B cell (primary cell): ENCODE measurements around the gene KDM4F. TPM values are rescaled to one million over a fixed set of nuclear protein-coding genes. Genes with fewer than 3 reads are reported as not detected.
A peak's percentile ranks its signal among the peaks of the same experiment; 100 is the strongest.

Experiments
- ATAC-seq: fragments of 200-7000 bp; cut with Tn5 transposase; one replicate; pipeline ENCODE4 v1.10.0; 2021; ENCODE audit warnings: low read depth, mild to moderate bottlenecking, moderate number of reproducible peaks, moderate library complexity
- CTCF ChIA-PET: fragments of 350-600 bp; sonication (Branson Sonifier 250); formaldehyde crosslinking; loops from one replicate; lab custom pipeline; 2021; ENCODE audit warnings: antibody characterized with exemption, inconsistent platforms; lab: Charles Lee
- POLR2A ChIA-PET: fragments of 350-600 bp; sonication (Branson Sonifier 250); formaldehyde crosslinking; loops from one replicate; lab custom pipeline; 2021; ENCODE audit warnings: antibody characterized with exemption; lab: Charles Lee
- DNase-seq: peaks from one replicate; pipeline ENCODE4 v3.0.0; 2013
- H2AFZ ChIP-seq: 2 replicates; pipeline ENCODE4 v1.6.1; 2012; ENCODE audit warnings: mild to moderate bottlenecking, low read depth, low read length; ENCODE audit not compliant: insufficient read depth, poor library complexity, severe bottlenecking
- H3K27ac ChIP-seq, 2 donors: 1 replicate in 1 of 2; 2 replicates in 1 of 2; pipeline ENCODE4 v1.5.1; 2012 to 2013; ENCODE audit warnings: low read length in 2 of 2, mild to moderate bottlenecking in 2 of 2, moderate library complexity in 1 of 2
- H3K27me3 ChIP-seq, 4 experiments: fragments of 200-600 bp in 1 of 4; sonication (generic) in 1 of 4; replicated peaks in 1 of 4; 1 replicate in 2 of 4; 2 replicates in 2 of 4; pipeline versions ENCODE4 v1.6.1 to v1.7.0; 2013 to 2016; ENCODE audit warnings: low read length in 3 of 4, mild to moderate bottlenecking in 2 of 4, mixed read lengths in 1 of 4, moderate library complexity in 1 of 4; ENCODE audit not compliant: insufficient read depth in 4 of 4, control insufficient read depth in 3 of 4; ENCODE audit errors: control extremely low read depth in 1 of 4
- H3K36me3 ChIP-seq, 2 experiments: replicated peaks in 1 of 2; 1 replicate in 1 of 2; 2 replicates in 1 of 2; pipeline versions ENCODE4 v1.6.1 to v1.7.1; 2013; ENCODE audit warnings: low read length in 1 of 2; ENCODE audit not compliant: insufficient read depth in 2 of 2, control insufficient read depth in 1 of 2; ENCODE audit errors: control extremely low read depth in 1 of 2, extremely low read depth in 1 of 2
- H3K4me1 ChIP-seq, 2 donors: fragments of 200-600 bp in 1 of 2; sonication (generic) in 1 of 2; 1 replicate in 1 of 2; 2 replicates in 1 of 2; pipeline versions ENCODE4 v1.5.1 to v1.6.1; 2013 to 2017; ENCODE audit warnings: low read length in 2 of 2; ENCODE audit not compliant: control insufficient read depth in 2 of 2, insufficient read depth in 2 of 2
- H3K4me2 ChIP-seq: replicated peaks from 2 replicates; pipeline ENCODE3; 2012; ENCODE audit warnings: mild to moderate bottlenecking, low read depth, low read length; ENCODE audit not compliant: poor library complexity, severe bottlenecking
- H3K4me3 ChIP-seq, 5 experiments: fragments of 200-600 bp in 1 of 5; sonication (generic) in 1 of 5; 1 replicate in 3 of 5; 2 replicates in 2 of 5; pipeline versions ENCODE4 v1.5.1 to v1.7.0; 2011 to 2016; ENCODE audit warnings: low read length in 4 of 5, mild to moderate bottlenecking in 4 of 5, low read depth in 2 of 5, control low read depth in 1 of 5, moderate library complexity in 1 of 5; ENCODE audit not compliant: insufficient read depth in 1 of 5; ENCODE audit errors: control extremely low read depth in 1 of 5, extremely low read depth in 1 of 5
- H3K79me2 ChIP-seq: fragments of 200-600 bp; sonication (generic); one replicate; pipeline ENCODE4 v1.6.0; 2016; ENCODE audit warnings: low read length; ENCODE audit not compliant: control insufficient read depth, insufficient read depth
- H3K9ac ChIP-seq: fragments of 200-600 bp; sonication (generic); 2 replicates; pipeline ENCODE4 v1.6.1; 2017; ENCODE audit warnings: mild to moderate bottlenecking, low read length, moderate library complexity
- H3K9me3 ChIP-seq, 3 donors: one replicate each; pipeline versions ENCODE4 v1.6.1 to v1.7.1; 2013; ENCODE audit warnings: low read length in 2 of 3; ENCODE audit not compliant: control insufficient read depth in 2 of 3, insufficient read depth in 1 of 3; ENCODE audit errors: control extremely low read depth in 1 of 3
- H4K20me1 ChIP-seq: 2 replicates; pipeline ENCODE4 v1.6.0; 2012; ENCODE audit warnings: mild to moderate bottlenecking, low read length; ENCODE audit not compliant: insufficient read depth, control insufficient read depth, poor library complexity, severe bottlenecking
- H3K27ac Mint-ChIP-seq: one replicate; pipeline ENCODE4 v1.8.0; 2021; ENCODE audit warnings: mixed read lengths
- H3K27me3 Mint-ChIP-seq: one replicate; pipeline ENCODE4 v1.8.0; 2021; ENCODE audit warnings: mixed read lengths
- H3K4me1 Mint-ChIP-seq: one replicate; pipeline ENCODE4 v1.8.0; 2021; ENCODE audit warnings: mixed read lengths
- H3K4me3 Mint-ChIP-seq: one replicate; pipeline ENCODE4 v1.8.0; 2021; ENCODE audit warnings: mixed read lengths
- H3K9me3 Mint-ChIP-seq: one replicate; pipeline ENCODE4 v1.8.0; 2022; ENCODE audit warnings: mixed read lengths; ENCODE audit not compliant: insufficient read depth
- EZH2 ChIP-seq: IDR thresholded peaks from 2 replicates; pipeline ENCODE4 v1.6.1; 2012; ENCODE audit warnings: borderline replicate concordance, low read depth, mild to moderate bottlenecking, moderate library complexity, low read length; ENCODE audit not compliant: insufficient read depth, poor library complexity, severe bottlenecking
- WGBS: methylation state at CpG from one replicate; pipeline ENCODE4 v1.1.5; 2013; ENCODE audit warnings: missing lambda C conversion rate; ENCODE audit not compliant: insufficient coverage; 5-methylcytosine and 5-hydroxymethylcytosine counted together
- intact Hi-C: fragments of 100-400 bp; cut with micrococcal nuclease; formaldehyde crosslinking; loops from one replicate; pipeline ENCODE4 v1.10.0; 2022
- polyA plus RNA-seq: library from polyadenylated mRNA; depleted of rRNA; stranded (reverse); fragments of >200 nt; gene quantifications from 2 replicates; pipeline ENCODE4 v1.2.3, GENCODE V29; 2012
- total RNA-seq, 2 donors: library from RNA; stranded (reverse); fragments of 120-200 nt in 1 of 2; gene quantifications; 1 replicate in 1 of 2; 2 replicates in 1 of 2; pipeline versions ENCODE4 v1.2.3 to v1.2.4, GENCODE V29; 2013 to 2022
- TF ChIP-seq, protein P1 (sequence below): fragments of 200-600 bp; IDR thresholded peaks from one replicate; pipeline ENCODE4 v1.8.0; 2022; ENCODE audit warnings: antibody characterized with exemption, mild to moderate bottlenecking

KDM4F gene
- total and polyA plus RNA-seq, 2 donors (not counting 1 experiment from before 2014, with no cell fraction given) = not detected

DNA sequence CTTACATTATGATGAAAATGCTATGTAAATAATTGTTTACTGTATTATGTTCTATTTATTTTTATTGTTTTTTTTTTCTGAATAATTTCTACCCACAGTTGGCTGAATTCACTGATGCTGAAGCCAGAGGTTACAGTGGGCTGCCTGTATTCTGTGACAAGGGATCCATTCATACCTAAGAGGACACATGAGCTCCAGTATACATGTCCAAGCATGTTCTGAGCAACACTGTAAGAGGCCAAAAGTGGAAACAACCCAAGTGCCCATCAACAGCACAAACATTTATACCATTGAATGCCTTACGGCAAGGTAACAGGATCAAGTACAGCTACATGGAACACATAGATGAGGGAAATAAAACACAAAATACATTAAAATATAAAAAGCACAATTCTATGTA, 16.1 kb downstream of the KDM4F start:
- H3K36me3 ChIP-seq = peaks cover 0 to 1% of the 10 kb centered on the region in 2 experiments
- no CpG with 5 or more reads among the region's 1 CpG for WGBS
- CTCF ChIA-PET = interaction anchor here (2.9 to 6.6 kb wide), 2 partner anchors 85 to 92 kb away, joined by 14 to 106 read pairs; partner anchors contain the start of genes CWC15 and KDM4D

DNA sequence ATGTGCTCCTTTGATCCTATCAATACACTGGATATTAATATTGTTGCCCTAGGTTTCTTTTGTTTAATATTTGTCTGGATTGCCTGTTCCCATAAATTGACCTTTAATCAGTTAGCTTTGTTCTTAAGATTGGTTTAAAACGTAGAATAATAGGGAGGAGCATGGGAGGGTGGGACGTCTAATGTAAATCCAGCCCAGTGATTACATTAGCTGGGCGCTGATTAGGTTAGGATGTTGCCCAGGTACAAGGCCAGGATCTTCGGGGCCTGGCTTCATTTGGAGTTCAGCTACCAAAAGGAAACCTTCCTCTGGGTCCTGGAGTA, 17.5 kb downstream of the KDM4F start, which contains the start of gene SRSF8:
TSS of gene SRSF8 (plus strand) at position 204 of the 323 bp plus-strand sequence. CDS start 308 bp downstream, outside the sequence.
- TF ChIP-seq, protein P1, sequence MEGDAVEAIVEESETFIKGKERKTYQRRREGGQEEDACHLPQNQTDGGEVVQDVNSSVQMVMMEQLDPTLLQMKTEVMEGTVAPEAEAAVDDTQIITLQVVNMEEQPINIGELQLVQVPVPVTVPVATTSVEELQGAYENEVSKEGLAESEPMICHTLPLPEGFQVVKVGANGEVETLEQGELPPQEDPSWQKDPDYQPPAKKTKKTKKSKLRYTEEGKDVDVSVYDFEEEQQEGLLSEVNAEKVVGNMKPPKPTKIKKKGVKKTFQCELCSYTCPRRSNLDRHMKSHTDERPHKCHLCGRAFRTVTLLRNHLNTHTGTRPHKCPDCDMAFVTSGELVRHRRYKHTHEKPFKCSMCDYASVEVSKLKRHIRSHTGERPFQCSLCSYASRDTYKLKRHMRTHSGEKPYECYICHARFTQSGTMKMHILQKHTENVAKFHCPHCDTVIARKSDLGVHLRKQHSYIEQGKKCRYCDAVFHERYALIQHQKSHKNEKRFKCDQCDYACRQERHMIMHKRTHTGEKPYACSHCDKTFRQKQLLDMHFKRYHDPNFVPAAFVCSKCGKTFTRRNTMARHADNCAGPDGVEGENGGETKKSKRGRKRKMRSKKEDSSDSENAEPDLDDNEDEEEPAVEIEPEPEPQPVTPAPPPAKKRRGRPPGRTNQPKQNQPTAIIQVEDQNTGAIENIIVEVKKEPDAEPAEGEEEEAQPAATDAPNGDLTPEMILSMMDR = no peak
- no peak for TF ChIP-seq EZH2
- peak within 1 kb of the TSS; percentile 100 for H3K27ac Mint-ChIP-seq
- peaks cover 0 to 5% of the 10 kb centered on the region in 2 experiments for H3K36me3 ChIP-seq

More for the DNA sequence above, 16.1 kb downstream of the KDM4F start:
- Histone ChIP-seq H2AFZ (no peak overlapping the region), H3K4me2 (no peak overlapping the region), H3K79me2 (peaks cover 27% of the 10 kb centered on the region), H4K20me1 (peaks cover 1% of the 10 kb centered on the region), H3K4me3 (no peak overlapping the region), H3K27me3 (no peaks in the 10 kb centered on the region), H3K4me1 (peaks cover 10 to 17% of the 10 kb centered on the region in 2 donors), H3K27ac (no peak overlapping the region), H3K9me3 (no peaks in the 10 kb centered on the region), H3K9ac (no peak overlapping the region)
- intact Hi-C loops = loop anchor here (5.0 kb wide), 1 partner anchor 1868 kb away; the partner anchor contains the start of gene SLC36A4
- peaks cover 2% of the 10 kb centered on the region for H3K27me3 Mint-ChIP-seq
- H3K9me3 Mint-ChIP-seq = no peaks in the 10 kb centered on the region
- DNase-seq = no peak
- no peak overlapping the region for H3K27ac Mint-ChIP-seq
- H3K4me3 Mint-ChIP-seq = no peak overlapping the region
- H3K4me1 Mint-ChIP-seq = peaks cover 16% of the 10 kb centered on the region
- POLR2A ChIA-PET = interaction anchor here (1.4 kb wide), 1 partner anchor 24 kb away, joined by 3 read pairs; no protein-coding TSS in a partner anchor
- ATAC-seq = no peak
- no peak for TF ChIP-seq EZH2
- TF ChIP-seq, protein P1 = no peak

More for the DNA sequence above, 17.5 kb downstream of the KDM4F start, which contains the start of gene SRSF8:
- Histone ChIP-seq H3K4me2 (peak within 1 kb of the TSS; percentile 68), H3K4me1 (peaks cover 14 to 22% of the 10 kb centered on the region in 2 donors), H2AFZ (peak within 1 kb of the TSS; percentile 78), H3K9ac (peak within 1 kb of the TSS; percentile 78), H4K20me1 (peaks cover 7% of the 10 kb centered on the region), H3K9me3 (no peaks in the 10 kb centered on the region), H3K27ac (peak within 1 kb of the TSS; percentile 78 to 87), H3K27me3 (no peaks in the 10 kb centered on the region), H3K79me2 (peaks cover 34% of the 10 kb centered on the region), H3K4me3 (peak within 1 kb of the TSS; percentile 70 to 95 (median 93))
- H3K4me3 Mint-ChIP-seq = peak within 1 kb of the TSS; percentile 100
- H3K27me3 Mint-ChIP-seq = no peaks in the 10 kb centered on the region
- peaks cover 25% of the 10 kb centered on the region for H3K4me1 Mint-ChIP-seq
- intact Hi-C loops = loop anchor here (1.0 to 5.0 kb wide), 4 partner anchors 23 to 1869 kb away; partner anchors contain the start of genes ENDOD1, JRKL and SLC36A4
- peak; percentile 12 for ATAC-seq
- WGBS = 0% methylated on average over 2 of the region's 4 CpGs
- H3K9me3 Mint-ChIP-seq = no peaks in the 10 kb centered on the region
- ChIA-PET CTCF (interaction anchor here (0.7 to 9.3 kb wide), 20 partner anchors 9 to 1276 kb away, joined by 3 to 135 read pairs (median 6); partner anchors contain the start of genes CEP57, CWC15, ENDOD1 and FAM76B), POLR2A (interaction anchor here (0.8 to 5.2 kb wide), 6 partner anchors 23 to 724 kb away, joined by 5 to 46 read pairs (median 12); partner anchors contain the start of genes CEP57, CWC15, ENDOD1 and FAM76B)
- DNase-seq = no peak
